ENCODE results near the gene C12orf57.

Gene C12orf57

GRCh38 chr12:6963791-6964413 is 20.1 kb downstream of the C12orf57 start:
- Histone ChIP-seq H3K9me2 (ENCODE audit: low read depth, low read length) (no peaks in the 10 kb centered on the region), H3K79me2 (ENCODE audit: insufficient read depth, low read length) (peaks cover 2% of the 10 kb centered on the region; the same call in 1 of the 2 replicates), H3F3A (ENCODE audit: insufficient read depth, low read length) (0 out of 2 replicates have a peak, but pooled peaks cover 4% of the 10 kb centered on the region), H3K9me3 (ENCODE audit: low read length) (no peaks in the 10 kb centered on the region), H3K4me2 (ENCODE audit: low read length) (no peak overlapping the region), H3K27me3 (ENCODE audit: insufficient read depth, low read length) (0 out of 2 replicates have a peak, but pooled peaks cover 4% of the 10 kb centered on the region), H3K27ac (ENCODE audit: low read depth, low read length, poor library complexity, severe bottlenecking) (no peak overlapping the region), H3K9ac (ENCODE audit: low read length) (peak overlapping the region; percentile 10; the same call in 1 of the 2 replicates), H3K4me1 (ENCODE audit: insufficient read depth, low read length, severe bottlenecking) (peaks cover 51% of the 10 kb centered on the region), H3K36me3 (ENCODE audit: insufficient read depth, low read length) (peaks cover 47% of the 10 kb centered on the region), H3K4me3 (ENCODE audit: low read depth, low read length, poor library complexity, severe bottlenecking) (peak overlapping the region; percentile 30), H2AFZ (ENCODE audit: low read length) (no peak overlapping the region), H4K20me1 (ENCODE audit: insufficient read depth, low read length) (no peaks in the 10 kb centered on the region)
- no peak for TF ChIP-seq CTCF (IDR thresholded peaks at IDR 0.05; ENCODE audit: low read length)

GRCh38 chr12:6964605-6965025 is 20.8 kb downstream of the C12orf57 start:
- H3F3A ChIP-seq (ENCODE audit: insufficient read depth, low read length), result 0 out of 2 replicates have a peak, but pooled peaks cover 4% of the 10 kb centered on the region
- 0 out of 2 replicates have a peak, but pooled peaks cover 4% of the 10 kb centered on the region for H3K27me3 ChIP-seq (ENCODE audit: insufficient read depth, low read length)
- peak overlapping the region; percentile 12 for H3K27ac ChIP-seq (ENCODE audit: low read depth, low read length, poor library complexity, severe bottlenecking)
- H3K4me3 ChIP-seq (ENCODE audit: low read depth, low read length, poor library complexity, severe bottlenecking), result no peak overlapping the region
- H3K79me2 ChIP-seq (ENCODE audit: insufficient read depth, low read length), result peaks cover 7% of the 10 kb centered on the region; the same call in 1 of the 2 replicates
- no peak overlapping the region for H2AFZ ChIP-seq (ENCODE audit: low read length)
- TF ChIP-seq EZH2 (IDR thresholded peaks at IDR 0.05; ENCODE audit: borderline replicate concordance, low read length) (no peak), CTCF (IDR thresholded peaks at IDR 0.05; ENCODE audit: low read length) (no peak)
- no peaks in the 10 kb centered on the region for H4K20me1 ChIP-seq (ENCODE audit: insufficient read depth, low read length)
- H3K4me2 ChIP-seq (ENCODE audit: low read length), result no peak overlapping the region
- H3K9me3 ChIP-seq (ENCODE audit: low read length), result no peaks in the 10 kb centered on the region
- no peaks in the 10 kb centered on the region for H3K9me2 ChIP-seq (ENCODE audit: low read depth, low read length)
- H3K4me1 ChIP-seq (ENCODE audit: insufficient read depth, low read length, severe bottlenecking), result peaks cover 51% of the 10 kb centered on the region
- no peak overlapping the region; the same call in 1 of the 2 replicates for H3K9ac ChIP-seq (ENCODE audit: low read length)
- peaks cover 52% of the 10 kb centered on the region for H3K36me3 ChIP-seq (ENCODE audit: insufficient read depth, low read length)

GRCh38 chr12:6965026-6965661 is 21.3 kb downstream of the C12orf57 start:
- Histone ChIP-seq H2AFZ (ENCODE audit: low read length) (no peak overlapping the region), H3K9ac (ENCODE audit: low read length) (no peak overlapping the region), H3K4me1 (ENCODE audit: insufficient read depth, low read length, severe bottlenecking) (peaks cover 51% of the 10 kb centered on the region), H3K4me2 (ENCODE audit: low read length) (no peak overlapping the region), H3K27me3 (ENCODE audit: insufficient read depth, low read length) (0 out of 2 replicates have a peak, but pooled peaks cover 4% of the 10 kb centered on the region), H3K27ac (ENCODE audit: low read depth, low read length, poor library complexity, severe bottlenecking) (peak overlapping the region; percentile 12), H3F3A (ENCODE audit: insufficient read depth, low read length) (0 out of 2 replicates have a peak, but pooled peaks cover 4% of the 10 kb centered on the region), H3K9me2 (ENCODE audit: low read depth, low read length) (no peaks in the 10 kb centered on the region), H3K4me3 (ENCODE audit: low read depth, low read length, poor library complexity, severe bottlenecking) (no peak overlapping the region), H3K36me3 (ENCODE audit: insufficient read depth, low read length) (peaks cover 52% of the 10 kb centered on the region), H3K9me3 (ENCODE audit: low read length) (no peaks in the 10 kb centered on the region), H3K79me2 (ENCODE audit: insufficient read depth, low read length) (peaks cover 7% of the 10 kb centered on the region; the same call in 1 of the 2 replicates), H4K20me1 (ENCODE audit: insufficient read depth, low read length) (no peaks in the 10 kb centered on the region)
- no peak for TF ChIP-seq EZH2 (IDR thresholded peaks at IDR 0.05; ENCODE audit: borderline replicate concordance, low read length)
- peak; percentile 98 for TF ChIP-seq CTCF (IDR thresholded peaks at IDR 0.05; ENCODE audit: low read length)
